ENCODE data around the gene STK38. TPM values are rescaled to one million over a fixed set of nuclear protein-coding genes. Genes with fewer than 3 reads are reported as not detected.

The STK38 gene
- total and polyA plus RNA-seq, 9 of the 15 experiments (the other 6 are each of a cell fraction or from before 2014, with no cell fraction given) = 5.7 to 28.7 (median 19.5) TPM

- ChIA-PET CTCF (ENCODE audit: low intra/inter-chr PET ratio) (interaction anchor here (0.7 kb wide), 1 partner anchor 104 kb away, joined by 3 read pairs; no protein-coding TSS in a partner anchor), POLR2A (interaction anchor here (1.0 to 3.2 kb wide), 3 partner anchors 8 to 19 kb away, joined by 3 to 11 read pairs (median 4); no protein-coding TSS in a partner anchor)
- H2AFZ ChIP-seq (ENCODE audit: low read depth, low read length) = no peak overlapping the region
- no peaks in the 10 kb centered on the region for H3K9me1 ChIP-seq (ENCODE audit: control insufficient read depth, insufficient read depth, low read length)
- FAIRE-seq (no peak), DNase-seq (ENCODE audit: extremely low read depth in 1 of 4, low spot score in 3 of 4) (no peak), ATAC-seq (no peak)
- H3K36me3 ChIP-seq (ENCODE audit: control insufficient read depth, insufficient read depth, low read length) = peaks cover 36% of the 10 kb centered on the region
- no peak overlapping the region for H3K4me3 ChIP-seq
- in situ Hi-C loops (cut with MboI) = no loop called here
- no peaks in the 10 kb centered on the region for H4K20me1 ChIP-seq (replicated peaks; ENCODE audit: control insufficient read depth, insufficient read depth, low read length)
- H3K27me3 ChIP-seq (ENCODE audit: control insufficient read depth in 2 of 2, insufficient read depth in 2 of 2, low read length in 2 of 2) = no peaks in the 10 kb centered on the region
- intact Hi-C loops (cut with micrococcal nuclease) = no loop called here
- H3K9ac ChIP-seq (ENCODE audit: insufficient read depth in 1 of 2, low read depth in 2 of 2, low read length in 2 of 2) = peak overlapping the region in 1 of 2 experiments; percentile 18; a peak in 1 of 4 replicates
- 82% methylated on average over 6 of the region's 6 CpGs for WGBS (ENCODE audit: insufficient coverage, low coverage, missing lambda C conversion rate)
- no peaks in the 10 kb centered on the region for H3K9me3 ChIP-seq (replicated peaks; ENCODE audit: control insufficient read depth, insufficient read depth, low read depth, low read length)
- no TSS peak for BruUV-seq (replicated peaks)
- no peaks in the 10 kb centered on the region; a peak in 1 of 5 replicates for H3K4me1 ChIP-seq (replicated peaks in 1 of 2; ENCODE audit: control insufficient read depth in 2 of 2, insufficient read depth in 2 of 2, low read length in 2 of 2)
- no peak overlapping the region for H3K27ac ChIP-seq (ENCODE audit: extremely low read depth, low read depth, low read length)
- no peak overlapping the region for H3K4me2 ChIP-seq (ENCODE audit: insufficient read depth, low read length)
- peaks cover 54% of the 10 kb centered on the region for H3K79me2 ChIP-seq (ENCODE audit: control insufficient read depth, insufficient read depth, low read length)
- TF ChIP-seq FOXP1 (CRISPR knock-in tag; IDR thresholded peaks at IDR 0.05) = no peak
- no peak for TF ChIP-seq PCBP1 (IDR thresholded peaks at IDR 0.05; ENCODE audit: low read depth, low read length, poor library complexity, severe bottlenecking)
- no peak for TF ChIP-seq ETS2 (tag; IDR thresholded peaks at IDR 0.05; ENCODE audit: borderline replicate concordance, poor library complexity, severe bottlenecking)
- TF ChIP-seq JUND (IDR thresholded peaks at IDR 0.05; ENCODE audit: borderline replicate concordance, low read depth, low read length) = no peak
- TF ChIP-seq JUND (tag; IDR thresholded peaks at IDR 0.05; ENCODE audit: borderline replicate concordance, low read depth, low read length) = no peak
- TF ChIP-seq TBL1XR1 (IDR thresholded peaks at IDR 0.05; ENCODE audit: low read length in 2 of 2) = no peak
- TF ChIP-seq PTBP1 (IDR thresholded peaks at IDR 0.05; ENCODE audit: low read depth, low read length) = no peak
- TF ChIP-seq ZBTB26 (CRISPR knock-in tag; IDR thresholded peaks at IDR 0.05) = no peak
- TF ChIP-seq, protein P1, sequence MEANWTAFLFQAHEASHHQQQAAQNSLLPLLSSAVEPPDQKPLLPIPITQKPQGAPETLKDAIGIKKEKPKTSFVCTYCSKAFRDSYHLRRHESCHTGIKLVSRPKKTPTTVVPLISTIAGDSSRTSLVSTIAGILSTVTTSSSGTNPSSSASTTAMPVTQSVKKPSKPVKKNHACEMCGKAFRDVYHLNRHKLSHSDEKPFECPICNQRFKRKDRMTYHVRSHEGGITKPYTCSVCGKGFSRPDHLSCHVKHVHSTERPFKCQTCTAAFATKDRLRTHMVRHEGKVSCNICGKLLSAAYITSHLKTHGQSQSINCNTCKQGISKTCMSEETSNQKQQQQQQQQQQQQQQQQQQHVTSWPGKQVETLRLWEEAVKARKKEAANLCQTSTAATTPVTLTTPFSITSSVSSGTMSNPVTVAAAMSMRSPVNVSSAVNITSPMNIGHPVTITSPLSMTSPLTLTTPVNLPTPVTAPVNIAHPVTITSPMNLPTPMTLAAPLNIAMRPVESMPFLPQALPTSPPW (CRISPR knock-in tag; IDR thresholded peaks at IDR 0.05) = no peak
- TF ChIP-seq, protein P2, sequence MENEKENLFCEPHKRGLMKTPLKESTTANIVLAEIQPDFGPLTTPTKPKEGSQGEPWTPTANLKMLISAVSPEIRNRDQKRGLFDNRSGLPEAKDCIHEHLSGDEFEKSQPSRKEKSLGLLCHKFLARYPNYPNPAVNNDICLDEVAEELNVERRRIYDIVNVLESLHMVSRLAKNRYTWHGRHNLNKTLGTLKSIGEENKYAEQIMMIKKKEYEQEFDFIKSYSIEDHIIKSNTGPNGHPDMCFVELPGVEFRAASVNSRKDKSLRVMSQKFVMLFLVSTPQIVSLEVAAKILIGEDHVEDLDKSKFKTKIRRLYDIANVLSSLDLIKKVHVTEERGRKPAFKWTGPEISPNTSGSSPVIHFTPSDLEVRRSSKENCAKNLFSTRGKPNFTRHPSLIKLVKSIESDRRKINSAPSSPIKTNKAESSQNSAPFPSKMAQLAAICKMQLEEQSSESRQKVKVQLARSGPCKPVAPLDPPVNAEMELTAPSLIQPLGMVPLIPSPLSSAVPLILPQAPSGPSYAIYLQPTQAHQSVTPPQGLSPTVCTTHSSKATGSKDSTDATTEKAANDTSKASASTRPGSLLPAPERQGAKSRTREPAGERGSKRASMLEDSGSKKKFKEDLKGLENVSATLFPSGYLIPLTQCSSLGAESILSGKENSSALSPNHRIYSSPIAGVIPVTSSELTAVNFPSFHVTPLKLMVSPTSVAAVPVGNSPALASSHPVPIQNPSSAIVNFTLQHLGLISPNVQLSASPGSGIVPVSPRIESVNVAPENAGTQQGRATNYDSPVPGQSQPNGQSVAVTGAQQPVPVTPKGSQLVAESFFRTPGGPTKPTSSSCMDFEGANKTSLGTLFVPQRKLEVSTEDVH (IDR thresholded peaks at IDR 0.05; ENCODE audit: low read depth, partially characterized antibody) = no peak
- no peak for TF ChIP-seq RUNX1 (IDR thresholded peaks at IDR 0.05; ENCODE audit: low read depth)
- no peak for TF ChIP-seq ZBTB17 (CRISPR knock-in tag; IDR thresholded peaks at IDR 0.05)
- no peak for TF ChIP-seq HIVEP1 (CRISPR knock-in tag; IDR thresholded peaks at IDR 0.05)
- TF ChIP-seq ZEB2 (IDR thresholded peaks at IDR 0.05) = no peak
- TF ChIP-seq BMI1 (IDR thresholded peaks at IDR 0.05; ENCODE audit: low read length) = no peak
- TF ChIP-seq ZFP1 (CRISPR knock-in tag; IDR thresholded peaks at IDR 0.05) = no peak
- no peak for TF ChIP-seq ZNF316 (IDR thresholded peaks at IDR 0.05)
- TF ChIP-seq SREBF2 (CRISPR knock-in tag; IDR thresholded peaks at IDR 0.05) = no peak
- no peak for TF ChIP-seq SRF (CRISPR knock-in tag; IDR thresholded peaks at IDR 0.05)
- no peak for TF ChIP-seq ZKSCAN3 (CRISPR knock-in tag; IDR thresholded peaks at IDR 0.05)
Measured at GRCh38 chr6:36469148-36469661, 78.1 kb downstream of the STK38 start.

Data from K562 (cell line).